Mesothelial cell of epicardium (in vitro differentiated cells): Measurements from ENCODE around the gene EFCAB6. TPM values are rescaled to one million over a fixed set of nuclear protein-coding genes. Genes with fewer than 3 reads are reported as not detected.

Source experiments
- DNase-seq, 2 experiments: peaks; one replicate each; pipeline ENCODE4 v3.0.0; 2021; ENCODE audit warnings: low spot score in 2 of 2; ENCODE audit not compliant: unreplicated experiment in 2 of 2
- H3K27ac Mint-ChIP-seq: 2 replicates; pipeline ENCODE4 v1.8.0; 2021; ENCODE audit warnings: mixed read lengths
- H3K27me3 Mint-ChIP-seq: 2 replicates; pipeline ENCODE4 v1.8.0; 2021; ENCODE audit warnings: low read depth, mixed read lengths
- H3K36me3 Mint-ChIP-seq: 2 replicates; pipeline ENCODE4 v1.8.0; 2021; ENCODE audit warnings: mixed read lengths
- H3K4me1 Mint-ChIP-seq: 2 replicates; pipeline ENCODE4 v1.8.0; 2021; ENCODE audit warnings: mixed read lengths
- H3K4me3 Mint-ChIP-seq: 2 replicates; pipeline ENCODE4 v1.8.0; 2021; ENCODE audit warnings: mild to moderate bottlenecking, moderate library complexity, mixed read lengths
- H3K9me3 Mint-ChIP-seq: 2 replicates; pipeline ENCODE4 v1.8.0; 2021; ENCODE audit warnings: mixed read lengths
- total RNA-seq: library from RNA; stranded (reverse); gene quantifications from 3 replicates; pipeline ENCODE4 v1.2.1, GENCODE V29; 2021
- TF ChIP-seq, protein P1 (sequence below): fragments of 200-600 bp; sonication (generic); IDR thresholded peaks from one replicate; pipeline ENCODE4 v1.5.0; 2021; ENCODE audit warnings: antibody characterized with exemption; ENCODE audit not compliant: unreplicated experiment

EFCAB6 gene
- total RNA-seq, 1 donor from 2014 or later, result 2.6 TPM

DNA sequence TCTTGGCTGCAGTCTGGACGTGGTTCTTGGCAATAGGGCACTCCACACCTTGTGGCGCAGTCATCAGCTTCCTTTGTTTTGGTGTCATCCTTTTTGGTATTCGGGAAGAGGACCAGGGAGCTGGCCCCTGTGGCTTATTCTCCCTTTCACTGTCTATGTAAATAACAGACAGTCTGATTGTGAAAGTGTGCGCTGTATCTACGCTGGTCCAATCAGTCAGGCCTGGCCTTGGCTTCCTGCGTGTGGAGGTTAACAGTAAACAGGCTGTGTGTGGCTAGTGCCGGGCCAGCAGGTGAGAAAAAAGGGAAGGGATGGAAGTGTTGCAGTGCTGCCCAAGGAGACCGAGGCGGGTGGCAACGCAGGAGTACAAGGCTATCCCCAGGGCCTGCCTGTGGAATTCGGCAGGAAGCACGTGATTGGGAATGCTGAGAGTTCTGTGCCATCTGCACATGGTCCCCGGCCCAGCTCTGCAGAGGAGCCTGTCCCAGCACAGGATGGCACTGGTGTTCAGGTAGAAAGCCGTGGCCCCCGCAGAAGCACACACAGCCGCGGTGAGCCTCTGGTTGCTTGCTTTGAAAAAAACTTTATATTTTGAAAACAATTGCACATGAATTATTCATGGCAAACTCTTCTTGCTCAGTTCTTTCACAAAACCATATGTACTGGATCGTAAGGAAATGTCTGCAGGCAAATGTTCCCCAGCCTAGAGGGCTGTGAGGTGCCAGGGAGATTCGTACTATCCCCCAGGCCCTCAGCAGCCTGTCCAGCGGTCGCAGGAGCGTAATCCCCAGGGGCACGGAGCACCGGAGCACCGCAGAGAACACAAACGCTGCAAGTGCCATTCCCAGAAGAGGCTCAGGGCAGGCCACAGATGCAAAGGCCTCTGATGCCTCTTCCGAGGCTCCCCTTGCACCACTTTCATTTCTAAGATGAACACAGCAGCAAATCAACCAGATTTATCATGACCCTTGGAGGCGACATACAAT is 174.5 kb downstream of the EFCAB6 start:
- Mint-ChIP-seq H3K4me3 (no peak overlapping the region), H3K9me3 (peaks cover 20% of the 10 kb centered on the region), H3K4me1 (peaks cover 2% of the 10 kb centered on the region), H3K27me3 (peaks cover 9% of the 10 kb centered on the region), H3K36me3 (peaks cover 7% of the 10 kb centered on the region), H3K27ac (no peak overlapping the region)
- DNase-seq, result no peak
- TF ChIP-seq, protein P1, sequence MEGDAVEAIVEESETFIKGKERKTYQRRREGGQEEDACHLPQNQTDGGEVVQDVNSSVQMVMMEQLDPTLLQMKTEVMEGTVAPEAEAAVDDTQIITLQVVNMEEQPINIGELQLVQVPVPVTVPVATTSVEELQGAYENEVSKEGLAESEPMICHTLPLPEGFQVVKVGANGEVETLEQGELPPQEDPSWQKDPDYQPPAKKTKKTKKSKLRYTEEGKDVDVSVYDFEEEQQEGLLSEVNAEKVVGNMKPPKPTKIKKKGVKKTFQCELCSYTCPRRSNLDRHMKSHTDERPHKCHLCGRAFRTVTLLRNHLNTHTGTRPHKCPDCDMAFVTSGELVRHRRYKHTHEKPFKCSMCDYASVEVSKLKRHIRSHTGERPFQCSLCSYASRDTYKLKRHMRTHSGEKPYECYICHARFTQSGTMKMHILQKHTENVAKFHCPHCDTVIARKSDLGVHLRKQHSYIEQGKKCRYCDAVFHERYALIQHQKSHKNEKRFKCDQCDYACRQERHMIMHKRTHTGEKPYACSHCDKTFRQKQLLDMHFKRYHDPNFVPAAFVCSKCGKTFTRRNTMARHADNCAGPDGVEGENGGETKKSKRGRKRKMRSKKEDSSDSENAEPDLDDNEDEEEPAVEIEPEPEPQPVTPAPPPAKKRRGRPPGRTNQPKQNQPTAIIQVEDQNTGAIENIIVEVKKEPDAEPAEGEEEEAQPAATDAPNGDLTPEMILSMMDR, result no peak

DNA sequence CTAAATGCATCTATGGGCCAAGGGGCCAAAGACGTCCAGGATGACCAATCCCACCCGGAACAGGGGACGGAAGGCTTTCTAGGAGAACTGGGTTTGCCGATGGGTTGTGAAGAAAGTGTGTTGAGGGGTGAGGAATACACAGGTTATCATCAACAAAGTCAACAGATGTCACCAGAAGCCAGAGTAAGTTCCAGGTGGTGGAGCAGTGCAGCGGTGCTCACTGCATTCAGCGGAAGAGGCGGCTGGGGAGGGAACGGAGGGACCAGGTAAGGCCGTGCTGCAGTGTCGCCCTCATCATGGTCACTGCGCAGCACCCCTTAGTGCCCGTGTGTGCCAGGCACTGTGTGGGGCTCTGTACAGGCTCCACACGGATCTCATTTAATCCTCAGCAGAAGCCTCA is 176.0 kb downstream of the EFCAB6 start:
- TF ChIP-seq, protein P1, result no peak
- no peak for DNase-seq
- Mint-ChIP-seq H3K36me3 (peaks cover 7% of the 10 kb centered on the region), H3K4me1 (peaks cover 2% of the 10 kb centered on the region), H3K27ac (no peak overlapping the region), H3K9me3 (peaks cover 20% of the 10 kb centered on the region), H3K4me3 (no peak overlapping the region), H3K27me3 (peaks cover 8% of the 10 kb centered on the region)

DNA sequence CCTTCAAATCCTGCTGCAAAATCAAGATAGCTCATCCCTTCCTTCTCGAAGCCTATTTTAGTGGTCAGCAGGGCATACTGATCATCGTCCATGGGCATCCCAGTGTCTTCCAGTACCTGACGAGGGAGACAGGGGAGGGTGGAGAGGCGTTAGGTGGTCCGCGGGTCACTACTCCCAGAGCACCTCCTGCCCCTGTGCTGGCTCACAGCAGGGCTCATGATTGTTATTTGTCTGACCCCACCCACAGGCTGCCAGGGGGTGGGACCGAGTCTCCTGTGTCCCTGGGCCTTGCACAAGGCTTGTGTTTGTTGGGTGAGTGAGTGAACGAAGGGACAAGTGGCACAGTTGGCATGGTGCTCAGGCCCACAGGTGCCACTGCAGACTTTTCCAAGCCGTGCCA is 177.0 kb downstream of the EFCAB6 start:
- H3K4me1 Mint-ChIP-seq, result peaks cover 2% of the 10 kb centered on the region
- no peak for DNase-seq
- peaks cover 7% of the 10 kb centered on the region for H3K36me3 Mint-ChIP-seq
- TF ChIP-seq, protein P1, result no peak
- peaks cover 12% of the 10 kb centered on the region for H3K9me3 Mint-ChIP-seq
- H3K27me3 Mint-ChIP-seq, result peaks cover 8% of the 10 kb centered on the region
- H3K4me3 Mint-ChIP-seq, result no peak overlapping the region
- no peak overlapping the region for H3K27ac Mint-ChIP-seq

DNA sequence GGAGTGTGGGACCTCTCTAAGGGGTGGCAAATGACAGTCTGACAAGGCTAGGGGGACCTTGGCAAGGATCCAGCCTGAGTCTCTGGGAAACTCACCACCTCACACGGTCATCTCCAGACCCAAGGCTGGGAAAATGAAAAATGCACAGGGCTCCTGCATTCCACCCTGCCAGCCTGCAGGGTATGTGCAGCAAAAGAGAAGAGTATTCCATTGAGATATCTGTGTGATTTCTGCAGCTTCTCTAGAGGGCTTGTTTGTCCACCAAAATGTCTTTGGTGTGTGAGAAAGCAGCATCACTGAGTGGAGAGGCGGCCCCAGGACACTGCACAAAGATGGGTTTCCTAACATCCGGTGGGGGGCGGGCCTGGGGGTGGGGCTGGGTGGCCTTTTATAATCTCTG is 177.8 kb downstream of the EFCAB6 start:
- H3K27ac Mint-ChIP-seq, result no peak overlapping the region
- H3K36me3 Mint-ChIP-seq, result peaks cover under 1% of the 10 kb centered on the region
- H3K27me3 Mint-ChIP-seq, result peaks cover 8% of the 10 kb centered on the region
- H3K9me3 Mint-ChIP-seq, result peaks cover 4% of the 10 kb centered on the region
- H3K4me3 Mint-ChIP-seq, result no peak overlapping the region
- peaks cover 2% of the 10 kb centered on the region for H3K4me1 Mint-ChIP-seq
- TF ChIP-seq, protein P1, result no peak
- DNase-seq, result no peak

DNA sequence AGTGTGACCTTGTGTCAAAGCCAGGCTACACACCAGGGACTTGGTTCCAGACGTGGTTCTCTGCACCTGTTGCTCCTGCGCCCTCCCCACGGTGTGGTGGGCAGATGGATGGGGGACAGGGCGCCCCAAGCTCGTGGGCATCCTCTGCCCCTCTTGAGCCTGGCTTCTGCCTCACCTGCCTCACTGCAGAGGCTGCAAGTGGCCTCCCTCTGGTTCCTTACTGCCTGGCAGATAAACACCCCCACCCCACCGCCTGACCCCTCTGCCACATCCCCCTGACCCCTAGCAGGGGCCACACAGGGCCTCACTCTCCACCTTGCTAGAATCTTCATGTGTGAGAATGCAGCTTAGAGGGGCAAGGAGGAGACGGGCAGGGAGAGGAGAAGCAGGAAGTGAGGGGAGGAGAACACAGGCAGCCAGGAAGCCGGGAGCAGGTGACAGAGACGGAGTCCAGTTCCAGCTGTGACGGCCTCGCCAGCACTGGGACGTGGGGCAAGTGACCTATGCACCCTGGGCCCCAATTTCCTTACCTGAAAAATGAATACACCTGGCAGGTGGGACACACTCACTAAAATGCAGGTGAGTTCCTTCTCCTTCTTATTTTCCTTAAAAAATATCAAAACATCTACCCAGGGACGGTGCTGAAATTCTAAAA is 178.3 kb downstream of the EFCAB6 start:
- no peaks in the 10 kb centered on the region for H3K9me3 Mint-ChIP-seq
- H3K27me3 Mint-ChIP-seq, result peaks cover 8% of the 10 kb centered on the region
- TF ChIP-seq, protein P1, result no peak
- H3K27ac Mint-ChIP-seq, result no peak overlapping the region
- H3K4me3 Mint-ChIP-seq, result no peak overlapping the region
- H3K36me3 Mint-ChIP-seq, result no peaks in the 10 kb centered on the region
- no peak for DNase-seq
- H3K4me1 Mint-ChIP-seq, result peaks cover 2% of the 10 kb centered on the region
